IMR-90 (cell line): ENCODE results near the gene HIKESHI. TPM values are rescaled to one million over a fixed set of nuclear protein-coding genes. Genes with fewer than 3 reads are reported as not detected.

Source experiments
- ATAC-seq: fragments of 200-7000 bp; cut with Tn5 transposase; 2 replicates; pipeline ENCODE4 v1.9.1; 2020; ENCODE audit warnings: low read depth, mild to moderate bottlenecking, moderate library complexity
- BruUV-seq: library from RNA; stranded (reverse); fragments of 400-500 nt; replicated peaks from 2 replicates; lab custom pipeline; 2021; lab: Mats Ljungman, UMichigan
- CTCF ChIA-PET: fragments of 300-600 bp; formaldehyde crosslinking; extraction: SDS; loops from one replicate; lab custom pipeline; 2021; ENCODE audit warnings: antibody characterized with exemption; lab: Yijun Ruan, JAX
- POLR2A ChIA-PET: fragments of 300-600 bp; sonication (Branson Sonifier 250); formaldehyde crosslinking; loops from one replicate; lab custom pipeline; 2022; ENCODE audit warnings: antibody characterized with exemption; ENCODE audit not compliant: unreplicated experiment; lab: Charles Lee
- DNase-seq: peaks from one replicate; pipeline ENCODE4 v3.0.0; 2013
- H2AFZ ChIP-seq: replicated peaks from 2 replicates; pipeline ENCODE3; 2013; ENCODE audit warnings: low read length, mild to moderate bottlenecking; ENCODE audit not compliant: poor library complexity
- H2AK5ac ChIP-seq: 2 replicates; pipeline ENCODE4 v1.6.1; 2013; ENCODE audit warnings: low read depth, low read length, inconsistent platforms
- H2AK9ac ChIP-seq: replicated peaks from 2 replicates; pipeline ENCODE3; 2013; ENCODE audit warnings: mild to moderate bottlenecking, low read depth, low read length, moderate library complexity; ENCODE audit not compliant: poor library complexity
- H2BK120ac ChIP-seq: 2 replicates; pipeline ENCODE4 v1.6.1; 2013; ENCODE audit warnings: low read depth, low read length, inconsistent platforms
- H2BK15ac ChIP-seq: 3 replicates; pipeline ENCODE4 v1.6.1; 2013; ENCODE audit warnings: low read depth, low read length, inconsistent platforms
- H2BK20ac ChIP-seq: 2 replicates; pipeline ENCODE4 v1.6.1; 2013; ENCODE audit warnings: low read depth, mild to moderate bottlenecking, inconsistent platforms, low read length, moderate library complexity
- H2BK5ac ChIP-seq: 2 replicates; pipeline ENCODE4 v1.6.1; 2013; ENCODE audit warnings: mild to moderate bottlenecking, low read depth, low read length, inconsistent platforms; ENCODE audit not compliant: poor library complexity, severe bottlenecking
- H3K14ac ChIP-seq: replicated peaks from 2 replicates; pipeline ENCODE4 v1.6.1; 2013; ENCODE audit warnings: low read depth, low read length, inconsistent platforms
- H3K18ac ChIP-seq: 2 replicates; pipeline ENCODE4 v1.6.1; 2013; ENCODE audit warnings: low read depth, low read length, control low read depth
- H3K23ac ChIP-seq: 2 replicates; pipeline ENCODE4 v1.6.1; 2013; ENCODE audit warnings: low read depth, low read length, inconsistent platforms
- H3K27ac ChIP-seq: 2 replicates; pipeline ENCODE4 v1.5.1; 2013; ENCODE audit warnings: mild to moderate bottlenecking, control low read depth, low read length; ENCODE audit not compliant: insufficient read depth
- H3K27me3 ChIP-seq: 2 replicates; pipeline ENCODE4 v1.6.1; 2013; ENCODE audit warnings: low read length; ENCODE audit not compliant: control insufficient read depth, insufficient read depth
- H3K36me3 ChIP-seq: 2 replicates; pipeline ENCODE4 v1.6.1; 2013; ENCODE audit warnings: low read length, mixed read lengths; ENCODE audit not compliant: control insufficient read depth, insufficient read depth
- H3K4ac ChIP-seq: 2 replicates; pipeline ENCODE4 v1.6.1; 2013; ENCODE audit warnings: low read depth, low read length, inconsistent platforms
- H3K4me1 ChIP-seq: 2 replicates; pipeline ENCODE4 v1.6.1; 2013; ENCODE audit warnings: low read length, mixed read lengths; ENCODE audit not compliant: control insufficient read depth, insufficient read depth
- H3K4me2 ChIP-seq: 2 replicates; pipeline ENCODE4 v1.6.1; 2013; ENCODE audit warnings: low read depth, mild to moderate bottlenecking, control low read depth, low read length, moderate library complexity
- H3K4me3 ChIP-seq: 2 replicates; pipeline ENCODE4 v1.5.1; 2013; ENCODE audit warnings: low read depth, mild to moderate bottlenecking, control low read depth, low read length, moderate library complexity; ENCODE audit not compliant: insufficient read depth
- H3K56ac ChIP-seq: 2 replicates; pipeline ENCODE4 v1.6.1; 2013; ENCODE audit warnings: low read length, inconsistent platforms; ENCODE audit not compliant: insufficient read depth; ENCODE audit errors: extremely low read depth
- H3K79me1 ChIP-seq, 2 experiments: 2 replicates each; pipeline ENCODE4 v1.6.1; 2013; ENCODE audit warnings: low read length in 2 of 2, inconsistent platforms in 1 of 2, low read depth in 1 of 2
- H3K9ac ChIP-seq: 2 replicates; pipeline ENCODE4 v1.6.1; 2013; ENCODE audit warnings: low read depth, low read length, control low read depth
- H3K9me1 ChIP-seq: 2 replicates; pipeline ENCODE4 v1.6.1; 2013; ENCODE audit warnings: low read length, inconsistent platforms; ENCODE audit not compliant: insufficient read depth
- H3K9me3 ChIP-seq: 2 replicates; pipeline ENCODE4 v1.6.1; 2013; ENCODE audit warnings: low read length; ENCODE audit not compliant: control insufficient read depth, insufficient read depth
- H4K20me1 ChIP-seq: 2 replicates; pipeline ENCODE4 v1.6.1; 2013; ENCODE audit warnings: low read length, inconsistent platforms; ENCODE audit not compliant: insufficient read depth
- H4K5ac ChIP-seq: 2 replicates; pipeline ENCODE4 v1.6.1; 2013; ENCODE audit warnings: mild to moderate bottlenecking, low read depth, low read length, control low read depth
- H4K8ac ChIP-seq, 2 experiments: 2 replicates each; pipeline ENCODE4 v1.6.1; 2013; ENCODE audit warnings: low read depth in 2 of 2, low read length in 2 of 2, control low read depth in 1 of 2, inconsistent platforms in 1 of 2
- H4K91ac ChIP-seq: 2 replicates; pipeline ENCODE4 v1.6.1; 2013; ENCODE audit warnings: low read depth, low read length, inconsistent platforms; ENCODE audit not compliant: insufficient read depth
- MAFK ChIP-seq: IDR thresholded peaks from 2 replicates; pipeline ENCODE4 v1.6.1; 2012; ENCODE audit warnings: low read depth, low read length, improper control_type of control experiment
- MXI1 ChIP-seq: IDR thresholded peaks from 2 replicates; pipeline ENCODE4 v1.6.1; 2012; ENCODE audit warnings: low read depth, mild to moderate bottlenecking, low read length, moderate library complexity, borderline replicate concordance
- SMC3 ChIP-seq: fragments of 150-350 bp; IDR thresholded peaks from 2 replicates; pipeline ENCODE4 v1.6.1; 2016; ENCODE audit warnings: low read depth, mild to moderate bottlenecking, antibody characterized with exemption, low read length, moderate library complexity
- WGBS, 2 experiments: methylation state at CpG; one replicate each; pipeline versions ENCODE4 v1.1.5 to v1.1.7; 2013; ENCODE audit warnings: missing lambda C conversion rate in 2 of 2; ENCODE audit not compliant: insufficient read length in 1 of 2; ENCODE audit errors: extremely low coverage in 2 of 2; 5-methylcytosine and 5-hydroxymethylcytosine counted together
- dilution Hi-C: fragments of 300-500 bp; cut with HindIII; formaldehyde crosslinking; loops from one replicate; pipeline ENCODE4 v1.14.3; 2018; ENCODE audit warnings: low sequenced_read_pairs; ENCODE audit not compliant: unreplicated experiment
- in situ Hi-C: fragments of 300-500 bp; cut with MboI; formaldehyde crosslinking; loops from 3 replicates; pipeline ENCODE4 v1.14.3; 2019; ENCODE audit warnings: low sequenced_read_pairs, inconsistent platforms, mixed read lengths
- intact Hi-C: fragments of 100-400 bp; cut with micrococcal nuclease; formaldehyde crosslinking; loops from 2 replicates; pipeline ENCODE4 v1.10.0; 2022
- polyA plus RNA-seq, 3 experiments: library from polyadenylated mRNA; depleted of rRNA; stranded (reverse); fragments of >200 nt; gene quantifications; 2 replicates each; pipeline ENCODE4 v1.2.3, GENCODE V29; 2012; ENCODE audit warnings: low replicate concordance in 1 of 3
- total RNA-seq: library from RNA; depleted of rRNA; stranded (reverse); fragments of >200 nt; gene quantifications from 2 replicates; pipeline ENCODE4 v1.2.3, GENCODE V29; 2012

Gene HIKESHI
- total and polyA plus RNA-seq, 2 of the 4 experiments (the other 2 are of a cell fraction) = 49.4 to 73.5 TPM

- no peak overlapping the region for H3K18ac ChIP-seq
- H3K4me1 ChIP-seq = peaks cover 3% of the 10 kb centered on the region; the same call in 1 of the 2 replicates
- H2AK5ac ChIP-seq = no peak overlapping the region
- H3K9ac ChIP-seq = no peak overlapping the region
- dilution Hi-C loops (no loop called here), in situ Hi-C loops (loop anchor here (25.0 kb wide), 1 partner anchor 588 kb away; the partner anchor contains the start of gene CCDC89), intact Hi-C loops (loop anchor here (5.0 to 10.0 kb wide), 2 partner anchors 418 to 1490 kb away; partner anchors contain the start of gene CCDC83)
- DNase-seq = no peak
- H4K5ac ChIP-seq = no peak overlapping the region
- H2BK20ac ChIP-seq = no peak overlapping the region
- no peak overlapping the region for H4K8ac ChIP-seq
- peaks cover 2% of the 10 kb centered on the region for H3K36me3 ChIP-seq
- no peak overlapping the region for H3K4me2 ChIP-seq
- no peak overlapping the region for H3K4ac ChIP-seq
- CTCF ChIA-PET = no interaction called here
- no peak overlapping the region for H2BK5ac ChIP-seq
- H4K20me1 ChIP-seq = no peaks in the 10 kb centered on the region; the same call in 1 of the 2 replicates
- POLR2A ChIA-PET = no interaction called here
- H4K91ac ChIP-seq = no peak overlapping the region
- H3K9me3 ChIP-seq = no peaks in the 10 kb centered on the region
- WGBS, 2 experiments = no CpG with 5 or more reads among the region's 4 CpGs
- H3K27ac ChIP-seq = no peak overlapping the region
- ATAC-seq = no peak
- H3K23ac ChIP-seq = no peak overlapping the region
- H2AFZ ChIP-seq = no peak overlapping the region
- no peak overlapping the region for H3K4me3 ChIP-seq
- no TSS peak for BruUV-seq
- no peak overlapping the region for H3K14ac ChIP-seq
- no peak overlapping the region for H3K56ac ChIP-seq
- no peaks in the 10 kb centered on the region for H3K27me3 ChIP-seq
- peaks cover 6% of the 10 kb centered on the region for H3K9me1 ChIP-seq
- TF ChIP-seq MAFK (no peak), MXI1 (no peak), SMC3 (no peak)
- H2AK9ac ChIP-seq = no peak overlapping the region
- no peak overlapping the region for H2BK120ac ChIP-seq
- no peak overlapping the region for H2BK15ac ChIP-seq
- peaks cover 11 to 28% of the 10 kb centered on the region in 2 experiments for H3K79me1 ChIP-seq
Measured at GRCh38 chr11:86274999-86275398, 27.0 kb upstream of the HIKESHI start.
